Fibroblast of lung (primary cell): Measurements from ENCODE around the gene PSMB1.

Experiments
- CTCF ChIP-seq, 2 donors: IDR thresholded peaks in 1 of 2; conservative IDR thresholded peaks in 1 of 2; 1 replicate in 1 of 2; 2 replicates in 1 of 2; pipeline ENCODE4 v1.5.1; 2011 to 2012; ENCODE audit warnings: low read length in 2 of 2, control low read depth in 1 of 2, inconsistent platforms in 1 of 2, low read depth in 1 of 2, mild to moderate bottlenecking in 1 of 2
- EZH2 ChIP-seq: IDR thresholded peaks from 2 replicates; pipeline ENCODE4 v1.5.1; 2012; ENCODE audit warnings: low read length, control low read depth, mild to moderate bottlenecking; ENCODE audit errors: missing control alignments

GRCh38 chr6:170545405-170545804 is 7.7 kb downstream of the PSMB1 start:
- TF ChIP-seq CTCF (conservative IDR thresholded peaks at IDR 0.05 in 1 of 2, IDR thresholded peaks at IDR 0.05 in 1 of 2; ENCODE audit: low read depth in 1 of 2, low read length in 2 of 2) (no peak), EZH2 (no peak)
